CD4-positive, CD25-positive, alpha-beta regulatory T cell (primary cell): ENCODE measurements around the gene SLC25A23. TPM values are rescaled to one million over a fixed set of nuclear protein-coding genes. Genes with fewer than 3 reads are reported as not detected.

Experiments used
- ATAC-seq, 2 donors: fragments of 150-1000 bp; cut with Tn5 transposase; one replicate each; pipeline ENCODE4 v1.10.0; 2021; ENCODE audit warnings: low read depth in 2 of 2, moderate number of reproducible peaks in 2 of 2, moderate library complexity in 1 of 2
- DNase-seq, 3 donors: peaks; one replicate each; pipeline versions ENCODE4 v3.0.0 to v3.0.0-alpha.2; 2012 to 2022; ENCODE audit warnings: mixed read lengths in 1 of 3
- H3K27ac ChIP-seq: one replicate; pipeline ENCODE4 v1.7.0; 2013; ENCODE audit warnings: mild to moderate bottlenecking, low read length; ENCODE audit not compliant: insufficient read depth, poor library complexity, severe bottlenecking
- H3K27me3 ChIP-seq: one replicate; pipeline ENCODE4 v1.7.0; 2013; ENCODE audit warnings: low read length; ENCODE audit not compliant: control insufficient read depth, insufficient read depth
- H3K36me3 ChIP-seq: one replicate; pipeline ENCODE4 v1.7.0; 2013; ENCODE audit warnings: mild to moderate bottlenecking, low read length, moderate library complexity; ENCODE audit not compliant: control insufficient read depth, insufficient read depth
- H3K4me1 ChIP-seq: 2 replicates; pipeline ENCODE4 v1.7.0; 2013; ENCODE audit warnings: mild to moderate bottlenecking, low read length; ENCODE audit not compliant: insufficient read depth, control insufficient read depth, poor library complexity, severe bottlenecking
- H3K4me3 ChIP-seq: one replicate; pipeline ENCODE4 v1.7.0; 2013; ENCODE audit warnings: low read depth, mild to moderate bottlenecking, low read length, moderate library complexity
- H3K9me3 ChIP-seq, 2 experiments: 1 replicate in 1 of 2; 2 replicates in 1 of 2; pipeline ENCODE4 v1.7.0; 2013; ENCODE audit warnings: low read length in 2 of 2, mild to moderate bottlenecking in 1 of 2, moderate library complexity in 1 of 2; ENCODE audit not compliant: control insufficient read depth in 2 of 2
- H3K27ac Mint-ChIP-seq, 3 donors: one replicate each; pipeline ENCODE4 v1.8.0; 2020 to 2022; ENCODE audit warnings: mild to moderate bottlenecking in 3 of 3, mixed read lengths in 3 of 3, moderate library complexity in 2 of 3
- H3K27me3 Mint-ChIP-seq: one replicate; pipeline ENCODE4 v1.8.0; 2022; ENCODE audit warnings: mild to moderate bottlenecking, mixed read lengths
- H3K36me3 Mint-ChIP-seq: one replicate; pipeline ENCODE4 v1.8.0; 2020; ENCODE audit warnings: mixed read lengths
- H3K4me1 Mint-ChIP-seq, 4 donors: one replicate each; pipeline ENCODE4 v1.8.0; 2020 to 2022; ENCODE audit warnings: mixed read lengths in 4 of 4, mild to moderate bottlenecking in 1 of 4
- H3K4me3 Mint-ChIP-seq, 4 donors: one replicate each; pipeline ENCODE4 v1.8.0; 2020 to 2022; ENCODE audit warnings: mild to moderate bottlenecking in 4 of 4, mixed read lengths in 4 of 4, moderate library complexity in 3 of 4
- H3K9me3 Mint-ChIP-seq, 7 donors: one replicate each; pipeline ENCODE4 v1.8.0; 2020 to 2022; ENCODE audit warnings: mixed read lengths in 7 of 7, mild to moderate bottlenecking in 3 of 7, moderate library complexity in 2 of 7
- polyA plus RNA-seq, 4 donors: library from polyadenylated mRNA; unstranded; fragments of 300-500 nt; fragmentation: Illumina TruSeq; gene quantifications; one replicate each; pipeline ENCODE4 v1.2.3, GENCODE V29; 2021
- total RNA-seq: library from RNA; stranded (reverse); gene quantifications from one replicate; pipeline ENCODE4 v1.2.3, GENCODE V29; 2022

Gene SLC25A23
- total and polyA plus RNA-seq, 5 donors from 2014 or later = 6.6 to 14.7 (median 10.9) TPM

- H3K4me3 ChIP-seq = no peak overlapping the region
- Mint-ChIP-seq H3K4me3 (no peak overlapping the region), H3K27ac (peak overlapping the region in 2 of 3 donors; percentile 12 to 17), H3K36me3 (peaks cover 25% of the 10 kb centered on the region), H3K9me3 (no peaks in the 10 kb centered on the region), H3K4me1 (peaks cover 0 to 21% (median 7%) of the 10 kb centered on the region in 4 donors), H3K27me3 (no peaks in the 10 kb centered on the region)
- H3K27me3 ChIP-seq = no peaks in the 10 kb centered on the region
- H3K27ac ChIP-seq = no peak overlapping the region
- ATAC-seq (no peak), DNase-seq (no peak)
- H3K4me1 ChIP-seq = peaks cover 11% of the 10 kb centered on the region
- peaks cover 30% of the 10 kb centered on the region for H3K36me3 ChIP-seq
- H3K9me3 ChIP-seq = no peaks in the 10 kb centered on the region
Observed at GRCh38 chr19:6467384-6467783, 7.8 kb upstream of the SLC25A23 start.

- peak in 1 of 2 donors; percentile 14 for ATAC-seq
- Histone ChIP-seq H3K4me3 (no peak overlapping the region), H3K27ac (no peak overlapping the region), H3K9me3 (no peaks in the 10 kb centered on the region), H3K27me3 (no peaks in the 10 kb centered on the region), H3K36me3 (peaks cover 30% of the 10 kb centered on the region), H3K4me1 (peaks cover 11% of the 10 kb centered on the region)
- Mint-ChIP-seq H3K27me3 (no peaks in the 10 kb centered on the region), H3K36me3 (peaks cover 25% of the 10 kb centered on the region), H3K9me3 (no peaks in the 10 kb centered on the region), H3K4me1 (peaks cover 0 to 26% (median 9%) of the 10 kb centered on the region in 4 donors), H3K27ac (no peak overlapping the region), H3K4me3 (no peak overlapping the region)
- no peak for DNase-seq
Observed at GRCh38 chr19:6466526-6467248, 7.1 kb upstream of the SLC25A23 start.

- Histone ChIP-seq H3K4me3 (no peak overlapping the region), H3K4me1 (peaks cover 15% of the 10 kb centered on the region), H3K36me3 (peaks cover 24% of the 10 kb centered on the region), H3K27me3 (no peaks in the 10 kb centered on the region), H3K27ac (peak overlapping the region; percentile 47), H3K9me3 (no peaks in the 10 kb centered on the region)
- ATAC-seq = no peak
- peaks cover 0 to 28% (median 10%) of the 10 kb centered on the region in 4 donors for H3K4me1 Mint-ChIP-seq
- peak overlapping the region in 1 of 4 donors; percentile 28 for H3K4me3 Mint-ChIP-seq
- peak overlapping the region in 1 of 3 donors; percentile 78 for H3K27ac Mint-ChIP-seq
- H3K27me3 Mint-ChIP-seq = no peaks in the 10 kb centered on the region
- peaks cover 21% of the 10 kb centered on the region for H3K36me3 Mint-ChIP-seq
- H3K9me3 Mint-ChIP-seq = no peaks in the 10 kb centered on the region
- DNase-seq = no peak
Observed at GRCh38 chr19:6465663-6466062, 6.1 kb upstream of the SLC25A23 start.

GRCh38 chr19:6465006-6465405, 5.4 kb upstream of the SLC25A23 start:
- DNase-seq = no peak
- Mint-ChIP-seq H3K4me1 (peaks cover 3 to 30% (median 14%) of the 10 kb centered on the region in 4 donors), H3K27me3 (no peaks in the 10 kb centered on the region), H3K4me3 (peak overlapping the region in 2 of 4 donors; percentile 37 to 77), H3K9me3 (peaks cover 0 to under 1% (median 0%) of the 10 kb centered on the region in 7 donors), H3K27ac (peak overlapping the region; percentile 76 to 89 (median 78)), H3K36me3 (peaks cover 19% of the 10 kb centered on the region)
- Histone ChIP-seq H3K27me3 (no peaks in the 10 kb centered on the region), H3K36me3 (peaks cover 20% of the 10 kb centered on the region), H3K4me1 (peaks cover 19% of the 10 kb centered on the region), H3K4me3 (no peak overlapping the region), H3K9me3 (no peaks in the 10 kb centered on the region), H3K27ac (no peak overlapping the region)
- no peak for ATAC-seq

GRCh38 chr19:6464070-6464873, 4.7 kb upstream of the SLC25A23 start, which contains the start of gene CRB3:
CRB3 (plus strand) TSS chr19:6464271; CDS start chr19:6464702, 431 bp downstream.
- Mint-ChIP-seq H3K4me3 (peak within 1 kb of the TSS; percentile 32 to 81 (median 74)), H3K4me1 (peaks cover 4 to 32% (median 17%) of the 10 kb centered on the region in 4 donors), H3K9me3 (peaks cover 0 to 1% (median 0%) of the 10 kb centered on the region in 7 donors), H3K36me3 (peaks cover 15% of the 10 kb centered on the region), H3K27ac (peak within 1 kb of the TSS; percentile 76 to 89 (median 78)), H3K27me3 (no peaks in the 10 kb centered on the region)
- Histone ChIP-seq H3K4me1 (peaks cover 22% of the 10 kb centered on the region), H3K4me3 (no peak within 1 kb of the TSS), H3K27ac (peak within 1 kb of the TSS; percentile 14), H3K36me3 (peaks cover 15% of the 10 kb centered on the region), H3K9me3 (no peaks in the 10 kb centered on the region), H3K27me3 (no peaks in the 10 kb centered on the region)
- ATAC-seq (no peak), DNase-seq (peak; percentile 30 to 49 (median 44))

GRCh38 chr19:6460099-6460884, 700 bp upstream of the SLC25A23 start:
- Histone ChIP-seq H3K36me3 (no peaks in the 10 kb centered on the region), H3K4me3 (peak overlapping the region; percentile 87), H3K9me3 (peaks cover 0 to 2% of the 10 kb centered on the region in 2 experiments), H3K4me1 (peaks cover 32% of the 10 kb centered on the region), H3K27ac (peak overlapping the region; percentile 84), H3K27me3 (no peaks in the 10 kb centered on the region)
- Mint-ChIP-seq H3K27ac (peak overlapping the region; percentile 27 to 93 (median 91)), H3K4me3 (peak overlapping the region; percentile 94 to 98 (median 96)), H3K36me3 (peaks cover 6% of the 10 kb centered on the region), H3K27me3 (peaks cover 4% of the 10 kb centered on the region), H3K9me3 (peaks cover 0 to 2% (median 0%) of the 10 kb centered on the region in 7 donors), H3K4me1 (peaks cover 5 to 39% (median 19%) of the 10 kb centered on the region in 4 donors)
- DNase-seq (peak; percentile 90 to 98 (median 96)), ATAC-seq (peak; percentile 86 to 87)

GRCh38 chr19:6458695-6459261, 814 bp downstream of the SLC25A23 start:
- Mint-ChIP-seq H3K4me3 (peak overlapping the region; percentile 90 to 92 (median 90)), H3K27ac (peak overlapping the region in 2 of 3 donors; percentile 75 to 86), H3K4me1 (peaks cover 5 to 33% (median 16%) of the 10 kb centered on the region in 4 donors), H3K36me3 (peaks cover 20% of the 10 kb centered on the region), H3K27me3 (peaks cover 4% of the 10 kb centered on the region), H3K9me3 (peaks cover 0 to 13% (median 1%) of the 10 kb centered on the region in 7 donors)
- peaks cover 4% of the 10 kb centered on the region for H3K36me3 ChIP-seq
- H3K4me1 ChIP-seq = peaks cover 22% of the 10 kb centered on the region
- H3K27ac ChIP-seq = no peak overlapping the region
- no peak for ATAC-seq
- H3K9me3 ChIP-seq = peaks cover 2 to 17% of the 10 kb centered on the region in 2 experiments
- no peaks in the 10 kb centered on the region for H3K27me3 ChIP-seq
- no peak for DNase-seq
- H3K4me3 ChIP-seq = no peak overlapping the region
